Liver (tissue), 3 donors: ENCODE data around the gene CYP4F22.

Experiments
- EGR1 ChIP-seq, 2 donors: IDR thresholded peaks; 2 replicates each; pipeline ENCODE4 v1.6.1; 2016 to 2018; ENCODE audit warnings: antibody characterized with exemption in 2 of 2, low read depth in 2 of 2
- JUND ChIP-seq, 2 donors: IDR thresholded peaks; 2 replicates each; pipeline ENCODE4 v1.6.1; 2016; ENCODE audit warnings: antibody characterized with exemption in 2 of 2
- MAX ChIP-seq: IDR thresholded peaks from 2 replicates; pipeline ENCODE4 v1.6.1; 2016; ENCODE audit warnings: antibody characterized with exemption
- REST ChIP-seq: IDR thresholded peaks from 2 replicates; pipeline ENCODE4 v1.6.1; 2016; ENCODE audit warnings: antibody characterized with exemption, mild to moderate bottlenecking
- TAF1 ChIP-seq: conservative IDR thresholded peaks from 2 replicates; pipeline ENCODE4 v1.6.1; 2016; ENCODE audit warnings: antibody characterized with exemption, mild to moderate bottlenecking
- ZBTB33 ChIP-seq: IDR thresholded peaks from 2 replicates; pipeline ENCODE4 v1.6.1; 2016; ENCODE audit warnings: antibody characterized with exemption
- TF ChIP-seq, protein P1 (sequence below): fragments of 150-350 bp; IDR thresholded peaks from 2 replicates; pipeline ENCODE4 v1.5.1; 2017; ENCODE audit warnings: improper control_type of control experiment, low read depth, low read length; ENCODE audit not compliant: missing input control
- donor health status: healthy.
- donor health status: healthy.

- no peak for TF ChIP-seq MAX
- TF ChIP-seq ZBTB33, result no peak
- TF ChIP-seq, protein P1, sequence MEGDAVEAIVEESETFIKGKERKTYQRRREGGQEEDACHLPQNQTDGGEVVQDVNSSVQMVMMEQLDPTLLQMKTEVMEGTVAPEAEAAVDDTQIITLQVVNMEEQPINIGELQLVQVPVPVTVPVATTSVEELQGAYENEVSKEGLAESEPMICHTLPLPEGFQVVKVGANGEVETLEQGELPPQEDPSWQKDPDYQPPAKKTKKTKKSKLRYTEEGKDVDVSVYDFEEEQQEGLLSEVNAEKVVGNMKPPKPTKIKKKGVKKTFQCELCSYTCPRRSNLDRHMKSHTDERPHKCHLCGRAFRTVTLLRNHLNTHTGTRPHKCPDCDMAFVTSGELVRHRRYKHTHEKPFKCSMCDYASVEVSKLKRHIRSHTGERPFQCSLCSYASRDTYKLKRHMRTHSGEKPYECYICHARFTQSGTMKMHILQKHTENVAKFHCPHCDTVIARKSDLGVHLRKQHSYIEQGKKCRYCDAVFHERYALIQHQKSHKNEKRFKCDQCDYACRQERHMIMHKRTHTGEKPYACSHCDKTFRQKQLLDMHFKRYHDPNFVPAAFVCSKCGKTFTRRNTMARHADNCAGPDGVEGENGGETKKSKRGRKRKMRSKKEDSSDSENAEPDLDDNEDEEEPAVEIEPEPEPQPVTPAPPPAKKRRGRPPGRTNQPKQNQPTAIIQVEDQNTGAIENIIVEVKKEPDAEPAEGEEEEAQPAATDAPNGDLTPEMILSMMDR, result no peak
- TF ChIP-seq JUND (IDR thresholded peaks at IDR 0.05), result no peak
- TF ChIP-seq REST, result no peak
- TF ChIP-seq EGR1 (IDR thresholded peaks at IDR 0.05; ENCODE audit: low read depth in 2 of 2), result no peak
- TF ChIP-seq TAF1, result no peak
Observed at GRCh38 chr19:15555021-15555420, 46.7 kb downstream of the CYP4F22 start.
